SK-N-SH (cell line): Measurements from ENCODE around the gene NTM. TPM values are rescaled to one million over a fixed set of nuclear protein-coding genes. Genes with fewer than 3 reads are reported as not detected.

Experiments
- CTCF ChIA-PET: fragments of 300-600, 350-600 bp; formaldehyde crosslinking; extraction: SDS; loops from one replicate; lab custom pipeline; 2021; lab: Yijun Ruan, JAX
- POLR2A ChIA-PET: fragments of 350-600 bp; sonication (Branson Sonifier 250); formaldehyde crosslinking; extraction: SDS; loops from one replicate; lab custom pipeline; 2020; ENCODE audit warnings: antibody characterized with exemption, inconsistent platforms; lab: Yijun Ruan, JAX
- DNase-seq: peaks from one replicate; pipeline ENCODE4 v3.0.0; 2012
- H2AFZ ChIP-seq: fragments of 200-600 bp; sonication (generic); 2 replicates; pipeline ENCODE4 v1.8.1; 2016; ENCODE audit warnings: antibody characterized with exemption, mild to moderate bottlenecking, low read depth
- H3F3A ChIP-seq: fragments of 200-600 bp; sonication (generic); replicated peaks from 2 replicates; pipeline ENCODE3; 2016; ENCODE audit warnings: antibody characterized with exemption, mild to moderate bottlenecking; ENCODE audit not compliant: insufficient read depth
- H3K27ac ChIP-seq, 2 experiments: fragments of 200-500 bp in 1 of 2; fragments of 200-600 bp in 1 of 2; sonication (Bioruptor generic) in 1 of 2; sonication (generic), shearing (Covaris generic) in 1 of 2; 2 replicates each; pipeline versions ENCODE4 v1.5.1 to v1.6.1; 2014 to 2016; ENCODE audit warnings: low read depth in 2 of 2, inconsistent platforms in 1 of 2, low read length in 1 of 2, mild to moderate bottlenecking in 1 of 2, mixed read lengths in 1 of 2
- H3K27me3 ChIP-seq: fragments of 200-600 bp; sonication (generic), shearing (Covaris generic); 2 replicates; pipeline ENCODE4 v1.6.1; 2016; ENCODE audit warnings: mixed run types; ENCODE audit not compliant: insufficient read depth
- H3K36me3 ChIP-seq, 2 experiments: fragments of 200-500 bp in 1 of 2; fragments of 200-600 bp in 1 of 2; sonication (Bioruptor generic) in 1 of 2; sonication (generic) in 1 of 2; replicated peaks in 1 of 2; 2 replicates each; pipeline versions ENCODE3 to v1.5.1; 2014 to 2016; ENCODE audit warnings: low read length in 1 of 2, mild to moderate bottlenecking in 1 of 2; ENCODE audit not compliant: insufficient read depth in 2 of 2, control insufficient read depth in 1 of 2
- H3K4me1 ChIP-seq, 2 experiments: fragments of 200-500 bp in 1 of 2; fragments of 200-600 bp in 1 of 2; sonication (Bioruptor generic) in 1 of 2; sonication (generic), shearing (Covaris generic) in 1 of 2; 2 replicates each; pipeline versions ENCODE4 v1.5.1 to v1.6.1; 2014 to 2016; ENCODE audit warnings: low read depth in 1 of 2, low read length in 1 of 2, mixed run types in 1 of 2; ENCODE audit not compliant: insufficient read depth in 2 of 2, control insufficient read depth in 1 of 2
- H3K4me2 ChIP-seq: fragments of 200-600 bp; sonication (generic), shearing (Covaris generic); 2 replicates; pipeline ENCODE4 v1.6.1; 2017; ENCODE audit warnings: mixed run types
- H3K4me3 ChIP-seq, 2 experiments: fragments of 200-500 bp in 1 of 2; fragments of 200-600 bp in 1 of 2; sonication (Bioruptor generic) in 1 of 2; sonication (generic), shearing (Covaris generic) in 1 of 2; 2 replicates each; pipeline versions ENCODE4 v1.5.1 to v1.8.1; 2014 to 2016; ENCODE audit warnings: low read depth in 2 of 2, inconsistent platforms in 1 of 2, low read length in 1 of 2, mild to moderate bottlenecking in 1 of 2, mixed read lengths in 1 of 2, moderate library complexity in 1 of 2
- H3K79me2 ChIP-seq: fragments of 200-600 bp; sonication (generic); 2 replicates; pipeline ENCODE4 v1.8.1; 2017; ENCODE audit warnings: mild to moderate bottlenecking; ENCODE audit not compliant: insufficient read depth
- H3K9ac ChIP-seq: fragments of 200-600 bp; sonication (generic); 2 replicates; pipeline ENCODE4 v1.6.1; 2017; ENCODE audit warnings: mixed run types
- H3K9me2 ChIP-seq: fragments of 200-600 bp; sonication (generic); 2 replicates; pipeline ENCODE4 v1.6.1; 2017; ENCODE audit warnings: mixed run types
- H3K9me3 ChIP-seq: fragments of 200-600 bp; sonication (generic); 2 replicates; pipeline ENCODE4 v1.6.1; 2017; ENCODE audit warnings: mixed run types, mild to moderate bottlenecking, moderate library complexity
- H4K20me1 ChIP-seq: fragments of 200-600 bp; sonication (generic); 2 replicates; pipeline ENCODE4 v1.6.1; 2017; ENCODE audit warnings: mild to moderate bottlenecking, mixed run types; ENCODE audit not compliant: insufficient read depth
- EP300 ChIP-seq, 2 experiments: IDR thresholded peaks; 2 replicates each; pipeline versions ENCODE4 v1.4.0 to v1.6.1; 2012; ENCODE audit warnings: borderline replicate concordance in 1 of 2, low read depth in 1 of 2, low read length in 1 of 2
- EZH2phosphoT487 ChIP-seq: fragments of 200-600 bp; sonication (generic); IDR thresholded peaks from 2 replicates; pipeline ENCODE4 v1.6.1; 2017; ENCODE audit warnings: low read depth, mixed run types, mild to moderate bottlenecking, antibody characterized with exemption, moderate library complexity, borderline replicate concordance
- GATA2 ChIP-seq: sonication (generic); formaldehyde crosslinking; IDR thresholded peaks from 2 replicates; pipeline ENCODE4 v1.5.0; 2020; ENCODE audit warnings: mild to moderate bottlenecking, missing genetic modification reagents
- NRF1 ChIP-seq: IDR thresholded peaks from 2 replicates; pipeline ENCODE4 v1.6.1; 2012; ENCODE audit warnings: low read depth, mild to moderate bottlenecking, low read length
- RFX5 ChIP-seq: IDR thresholded peaks from 2 replicates; pipeline ENCODE4 v1.6.1; 2012; ENCODE audit warnings: mild to moderate bottlenecking, improper control_type of control experiment, low read length
- SIN3A ChIP-seq: IDR thresholded peaks from 2 replicates; pipeline ENCODE4 v1.6.1; 2012; ENCODE audit warnings: low read depth, mild to moderate bottlenecking, low read length, moderate library complexity, borderline replicate concordance
- TAF1 ChIP-seq: IDR thresholded peaks from 2 replicates; pipeline ENCODE4 v1.6.1; 2012; ENCODE audit warnings: low read depth, mild to moderate bottlenecking, low read length, moderate library complexity, borderline replicate concordance
- YY1 ChIP-seq: IDR thresholded peaks from 2 replicates; pipeline ENCODE4 v1.4.0; 2012; ENCODE audit warnings: low read depth, mild to moderate bottlenecking
- WGBS: methylation state at CpG from one replicate; pipeline ENCODE4 v1.1.6; 2017; ENCODE audit warnings: low lambda C conversion rate; 5-methylcytosine and 5-hydroxymethylcytosine counted together
- polyA plus RNA-seq, 3 experiments: library from polyadenylated mRNA; depleted of rRNA; stranded (reverse); fragments of >200 nt; gene quantifications; 2 replicates each; pipeline ENCODE4 v1.2.3, GENCODE V29; 2012
- TF ChIP-seq, protein P1 (sequence below): fragments of 150-350 bp; IDR thresholded peaks from 2 replicates; pipeline ENCODE4 v1.6.1; 2017; ENCODE audit warnings: antibody characterized with exemption, low read length, low read depth, borderline replicate concordance
- TF ChIP-seq, protein P2 (sequence below): fragments of 150-350 bp; IDR thresholded peaks from 2 replicates; pipeline ENCODE4 v1.6.1; 2016; ENCODE audit warnings: mild to moderate bottlenecking, low read depth, low read length
- TF ChIP-seq, protein P3 (sequence below): IDR thresholded peaks from 2 replicates; pipeline ENCODE4 v1.4.0; 2012; ENCODE audit warnings: low read depth
- TF ChIP-seq, protein P4 (sequence below): IDR thresholded peaks from 2 replicates; pipeline ENCODE4 v1.6.1; 2012; ENCODE audit warnings: mild to moderate bottlenecking, low read depth, low read length, moderate library complexity
- TF ChIP-seq, protein P5 (sequence below): IDR thresholded peaks from 2 replicates; pipeline ENCODE4 v1.4.0; 2012; ENCODE audit warnings: low read depth, borderline replicate concordance

The NTM gene
- polyA plus RNA-seq, 1 of the 3 experiments (the other 2 are of a cell fraction), result 20.0 TPM

DNA sequence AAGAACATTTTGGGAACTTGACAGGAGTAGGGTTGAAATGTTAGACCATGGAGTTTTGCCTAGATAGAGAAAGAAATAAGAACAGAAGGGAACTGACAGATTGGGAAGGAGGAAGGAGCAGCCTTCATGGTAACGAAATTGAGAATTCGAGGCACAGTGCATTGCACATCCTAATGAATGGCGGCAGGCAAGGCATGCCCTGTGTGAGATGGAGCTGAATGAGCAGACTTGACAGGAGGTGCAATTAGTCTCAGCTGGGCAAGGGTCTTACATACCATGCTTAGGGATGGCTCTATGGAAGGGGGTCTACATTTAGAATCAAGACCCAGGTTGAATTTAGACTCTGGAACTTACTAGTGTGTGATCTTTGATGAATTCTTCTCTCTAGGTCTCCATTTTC, 25.0 kb upstream of the NTM start:
- POLR2A ChIA-PET, result no interaction called here

More for the DNA sequence above, 25.0 kb upstream of the NTM start:
- no peak overlapping the region for H3K4me2 ChIP-seq
- TF ChIP-seq, protein P1, sequence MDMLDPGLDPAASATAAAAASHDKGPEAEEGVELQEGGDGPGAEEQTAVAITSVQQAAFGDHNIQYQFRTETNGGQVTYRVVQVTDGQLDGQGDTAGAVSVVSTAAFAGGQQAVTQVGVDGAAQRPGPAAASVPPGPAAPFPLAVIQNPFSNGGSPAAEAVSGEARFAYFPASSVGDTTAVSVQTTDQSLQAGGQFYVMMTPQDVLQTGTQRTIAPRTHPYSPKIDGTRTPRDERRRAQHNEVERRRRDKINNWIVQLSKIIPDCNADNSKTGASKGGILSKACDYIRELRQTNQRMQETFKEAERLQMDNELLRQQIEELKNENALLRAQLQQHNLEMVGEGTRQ, result no peak
- TF ChIP-seq SIN3A (no peak), NRF1 (no peak), YY1 (no peak), RFX5 (no peak), EZH2phosphoT487 (no peak), EP300 (IDR thresholded peaks at IDR 0.05; ENCODE audit: borderline replicate concordance in 1 of 2, low read depth in 1 of 2, low read length in 1 of 2) (no peak), GATA2 (CRISPR knock-in tag) (no peak), TAF1 (no peak)
- TF ChIP-seq, protein P2, sequence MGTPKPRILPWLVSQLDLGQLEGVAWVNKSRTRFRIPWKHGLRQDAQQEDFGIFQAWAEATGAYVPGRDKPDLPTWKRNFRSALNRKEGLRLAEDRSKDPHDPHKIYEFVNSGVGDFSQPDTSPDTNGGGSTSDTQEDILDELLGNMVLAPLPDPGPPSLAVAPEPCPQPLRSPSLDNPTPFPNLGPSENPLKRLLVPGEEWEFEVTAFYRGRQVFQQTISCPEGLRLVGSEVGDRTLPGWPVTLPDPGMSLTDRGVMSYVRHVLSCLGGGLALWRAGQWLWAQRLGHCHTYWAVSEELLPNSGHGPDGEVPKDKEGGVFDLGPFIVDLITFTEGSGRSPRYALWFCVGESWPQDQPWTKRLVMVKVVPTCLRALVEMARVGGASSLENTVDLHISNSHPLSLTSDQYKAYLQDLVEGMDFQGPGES, result no peak
- TF ChIP-seq, protein P3, sequence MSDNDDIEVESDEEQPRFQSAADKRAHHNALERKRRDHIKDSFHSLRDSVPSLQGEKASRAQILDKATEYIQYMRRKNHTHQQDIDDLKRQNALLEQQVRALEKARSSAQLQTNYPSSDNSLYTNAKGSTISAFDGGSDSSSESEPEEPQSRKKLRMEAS, result no peak
- TF ChIP-seq, protein P4, sequence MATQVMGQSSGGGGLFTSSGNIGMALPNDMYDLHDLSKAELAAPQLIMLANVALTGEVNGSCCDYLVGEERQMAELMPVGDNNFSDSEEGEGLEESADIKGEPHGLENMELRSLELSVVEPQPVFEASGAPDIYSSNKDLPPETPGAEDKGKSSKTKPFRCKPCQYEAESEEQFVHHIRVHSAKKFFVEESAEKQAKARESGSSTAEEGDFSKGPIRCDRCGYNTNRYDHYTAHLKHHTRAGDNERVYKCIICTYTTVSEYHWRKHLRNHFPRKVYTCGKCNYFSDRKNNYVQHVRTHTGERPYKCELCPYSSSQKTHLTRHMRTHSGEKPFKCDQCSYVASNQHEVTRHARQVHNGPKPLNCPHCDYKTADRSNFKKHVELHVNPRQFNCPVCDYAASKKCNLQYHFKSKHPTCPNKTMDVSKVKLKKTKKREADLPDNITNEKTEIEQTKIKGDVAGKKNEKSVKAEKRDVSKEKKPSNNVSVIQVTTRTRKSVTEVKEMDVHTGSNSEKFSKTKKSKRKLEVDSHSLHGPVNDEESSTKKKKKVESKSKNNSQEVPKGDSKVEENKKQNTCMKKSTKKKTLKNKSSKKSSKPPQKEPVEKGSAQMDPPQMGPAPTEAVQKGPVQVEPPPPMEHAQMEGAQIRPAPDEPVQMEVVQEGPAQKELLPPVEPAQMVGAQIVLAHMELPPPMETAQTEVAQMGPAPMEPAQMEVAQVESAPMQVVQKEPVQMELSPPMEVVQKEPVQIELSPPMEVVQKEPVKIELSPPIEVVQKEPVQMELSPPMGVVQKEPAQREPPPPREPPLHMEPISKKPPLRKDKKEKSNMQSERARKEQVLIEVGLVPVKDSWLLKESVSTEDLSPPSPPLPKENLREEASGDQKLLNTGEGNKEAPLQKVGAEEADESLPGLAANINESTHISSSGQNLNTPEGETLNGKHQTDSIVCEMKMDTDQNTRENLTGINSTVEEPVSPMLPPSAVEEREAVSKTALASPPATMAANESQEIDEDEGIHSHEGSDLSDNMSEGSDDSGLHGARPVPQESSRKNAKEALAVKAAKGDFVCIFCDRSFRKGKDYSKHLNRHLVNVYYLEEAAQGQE, result no peak
- TF ChIP-seq, protein P5, sequence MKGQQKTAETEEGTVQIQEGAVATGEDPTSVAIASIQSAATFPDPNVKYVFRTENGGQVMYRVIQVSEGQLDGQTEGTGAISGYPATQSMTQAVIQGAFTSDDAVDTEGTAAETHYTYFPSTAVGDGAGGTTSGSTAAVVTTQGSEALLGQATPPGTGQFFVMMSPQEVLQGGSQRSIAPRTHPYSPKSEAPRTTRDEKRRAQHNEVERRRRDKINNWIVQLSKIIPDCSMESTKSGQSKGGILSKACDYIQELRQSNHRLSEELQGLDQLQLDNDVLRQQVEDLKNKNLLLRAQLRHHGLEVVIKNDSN, result no peak
- no peaks in the 10 kb centered on the region for H3K27me3 ChIP-seq
- H3K9me2 ChIP-seq, result no peaks in the 10 kb centered on the region
- no peaks in the 10 kb centered on the region for H3K79me2 ChIP-seq
- no peaks in the 10 kb centered on the region for H3K9me3 ChIP-seq
- H3K27ac ChIP-seq, result no peak overlapping the region
- H3K4me1 ChIP-seq, result no peaks in the 10 kb centered on the region
- no peak overlapping the region for H3K9ac ChIP-seq
- DNase-seq, result no peak
- no peak overlapping the region for H2AFZ ChIP-seq
- H3K36me3 ChIP-seq, result no peaks in the 10 kb centered on the region
- CTCF ChIA-PET, result no interaction called here
- H3K4me3 ChIP-seq, result no peak overlapping the region
- WGBS, result 21% methylated on average over 3 of the region's 3 CpGs
- no peaks in the 10 kb centered on the region for H4K20me1 ChIP-seq
- no peaks in the 10 kb centered on the region for H3F3A ChIP-seq
